NCI-H1694 (cell line): ENCODE results near the gene KRT1.
"Not testable (repeated sequence)": the region's sequence is repeated elsewhere in the genome, so short reads cannot be mapped to it uniquely, and the experiment has no call there.

Experiments
- DNase-seq: peaks from one replicate; lab custom pipeline; 2025; lab: John Stamatoyannopoulos, UW

KRT1 gene

DNA sequence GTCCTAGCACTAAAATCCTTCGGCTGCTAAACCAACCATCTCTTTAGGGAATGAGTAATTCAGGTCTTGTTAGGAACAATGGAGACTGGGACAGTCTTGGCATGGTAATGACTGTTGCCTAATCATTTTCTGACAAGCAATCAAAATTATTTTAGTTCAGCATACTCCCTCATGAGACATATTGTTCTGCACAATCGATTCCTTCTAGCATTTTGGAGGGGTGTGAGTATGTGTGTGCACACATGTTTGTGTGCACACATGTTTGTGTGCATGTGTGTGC is 2.1 kb upstream of the KRT1 start:
- DNase-seq = no peak

DNA sequence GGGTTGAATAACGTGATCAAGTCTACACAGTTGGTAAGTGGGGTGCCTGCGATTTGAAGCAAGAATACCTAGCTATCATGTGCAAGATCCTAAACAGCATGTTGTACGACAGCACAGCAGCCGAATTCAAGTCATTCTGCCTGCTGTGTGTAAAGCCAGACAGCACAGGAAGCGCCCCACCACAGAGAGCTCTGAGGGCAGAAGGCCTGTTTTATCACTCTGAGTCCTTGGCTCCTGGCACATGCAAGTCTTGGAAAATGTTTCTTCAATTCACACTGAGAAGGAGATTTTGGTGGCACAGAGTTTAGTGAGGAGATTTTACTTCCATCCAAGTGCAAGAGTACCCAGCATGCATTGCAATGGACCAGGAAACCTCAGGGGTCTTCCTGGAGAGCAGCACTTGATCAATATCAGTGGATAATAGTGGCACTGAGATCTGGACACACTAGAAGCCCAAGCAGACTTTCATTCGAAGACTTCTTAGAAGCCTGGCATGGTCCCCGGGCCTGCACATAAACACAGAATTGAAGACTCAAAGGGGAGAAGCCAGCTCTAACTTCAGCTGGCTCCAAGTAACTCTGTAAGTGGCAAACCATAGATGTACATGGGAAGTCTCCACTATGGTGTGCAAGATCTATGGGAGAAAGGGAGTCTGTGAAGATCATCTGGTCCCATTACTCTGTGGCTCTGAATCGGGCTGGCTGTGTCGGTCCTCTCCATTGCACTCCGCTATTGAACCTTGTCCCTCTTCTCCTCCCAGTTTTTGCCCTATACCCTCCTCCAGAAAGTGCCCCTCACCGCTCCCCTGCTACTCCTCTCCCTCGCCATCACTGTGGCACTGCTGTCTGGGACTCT is 1.5 kb upstream of the KRT1 start:
- DNase-seq = no peak

DNA sequence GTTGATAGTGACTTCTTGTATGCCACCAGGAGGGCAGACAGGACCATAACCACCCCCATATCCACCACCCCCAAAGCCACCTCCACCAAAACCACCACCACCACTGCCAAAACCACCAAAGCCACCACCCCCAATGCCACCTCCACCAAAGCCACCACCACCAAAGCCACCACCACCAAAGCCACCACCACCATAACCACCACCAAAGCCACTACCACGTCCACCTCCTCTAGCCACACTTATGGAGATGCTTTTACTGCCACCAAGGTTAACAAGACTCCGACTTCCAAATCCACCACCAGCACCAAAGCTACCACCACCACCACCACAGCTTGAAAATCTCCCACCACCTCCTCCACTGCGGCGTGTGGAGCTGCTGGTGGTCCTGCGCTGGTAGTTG is 332 bp downstream of the KRT1 start:
- no peak for DNase-seq

DNA sequence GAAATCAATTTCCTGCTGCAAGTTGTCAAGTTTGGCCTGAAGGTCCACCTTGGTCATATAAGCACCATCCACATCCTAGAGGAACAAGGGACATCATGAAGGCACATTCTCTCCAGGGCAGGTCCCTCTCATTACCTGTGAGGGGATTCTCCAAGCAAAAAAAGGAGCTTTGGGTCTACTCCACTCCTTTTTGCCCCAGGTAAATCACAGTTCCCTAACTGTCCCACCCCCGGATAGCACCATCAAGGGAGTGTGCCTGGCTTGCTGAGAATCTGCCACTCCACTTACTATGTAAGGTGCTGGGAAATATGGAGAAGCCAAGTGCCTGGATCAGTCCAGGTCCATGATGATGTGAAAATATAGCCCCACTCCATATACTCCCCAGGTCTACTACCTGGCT is 2.5 kb downstream of the KRT1 start:
- DNase-seq = no peak

DNA sequence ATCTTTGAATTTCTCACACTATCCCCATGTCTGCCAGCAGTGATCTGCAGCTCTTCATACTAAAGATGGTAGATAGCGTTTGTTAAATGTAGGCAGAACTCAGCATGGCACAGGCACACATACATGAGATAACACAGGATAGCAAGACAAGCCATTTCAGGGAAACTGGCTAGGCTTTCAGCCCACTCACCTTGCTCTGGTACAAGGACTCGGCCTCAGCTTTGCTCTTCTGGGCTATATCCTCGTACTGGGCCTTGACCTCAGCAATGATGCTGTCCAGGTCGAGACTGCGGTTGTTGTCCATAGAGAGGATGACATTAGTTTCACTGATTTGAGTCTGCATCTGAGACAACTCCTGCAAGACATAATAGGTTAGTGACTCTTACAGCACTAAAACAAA is 3.1 kb downstream of the KRT1 start:
- DNase-seq = no peak

DNA sequence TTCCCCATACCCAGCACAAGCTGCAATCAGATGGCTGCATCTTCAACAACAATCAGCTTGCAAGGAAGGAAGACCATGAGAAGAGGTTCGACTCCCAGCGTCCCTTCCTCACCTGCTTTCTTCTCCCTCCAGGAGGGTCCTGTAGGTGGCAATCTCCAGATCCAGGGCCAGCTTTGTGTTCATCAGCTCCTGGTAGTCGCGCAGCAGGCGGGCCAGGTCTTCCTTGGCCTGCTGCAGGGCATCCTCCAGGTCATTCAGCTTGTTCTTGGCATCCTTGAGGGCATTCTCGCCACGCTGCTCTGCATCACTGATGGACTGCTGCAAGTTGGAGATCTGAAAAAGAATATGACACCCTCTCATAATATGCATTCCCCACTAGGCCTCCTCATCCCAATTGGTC is 4.0 kb downstream of the KRT1 start:
- no peak for DNase-seq

DNA sequence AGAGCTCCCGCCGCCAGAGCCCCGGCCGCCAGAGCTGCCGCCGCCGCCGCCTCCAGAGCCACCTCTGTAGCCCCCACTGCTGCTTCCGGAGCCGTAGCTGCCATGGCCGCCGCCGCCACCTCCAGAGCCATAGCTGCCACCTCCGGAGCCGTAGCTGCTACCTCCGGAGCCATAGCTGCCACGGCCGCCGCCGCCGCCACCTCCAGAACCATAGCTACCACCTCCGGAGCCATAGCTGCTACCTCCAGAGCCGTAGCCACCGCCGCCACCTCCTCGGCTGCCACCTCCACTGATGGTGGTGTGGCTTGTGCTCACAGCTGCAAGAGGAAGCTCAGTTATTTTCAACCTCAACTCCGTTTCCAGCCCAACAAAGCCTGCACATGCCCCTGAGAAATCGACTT is 4.9 kb downstream of the KRT1 start:
- no peak for DNase-seq

DNA sequence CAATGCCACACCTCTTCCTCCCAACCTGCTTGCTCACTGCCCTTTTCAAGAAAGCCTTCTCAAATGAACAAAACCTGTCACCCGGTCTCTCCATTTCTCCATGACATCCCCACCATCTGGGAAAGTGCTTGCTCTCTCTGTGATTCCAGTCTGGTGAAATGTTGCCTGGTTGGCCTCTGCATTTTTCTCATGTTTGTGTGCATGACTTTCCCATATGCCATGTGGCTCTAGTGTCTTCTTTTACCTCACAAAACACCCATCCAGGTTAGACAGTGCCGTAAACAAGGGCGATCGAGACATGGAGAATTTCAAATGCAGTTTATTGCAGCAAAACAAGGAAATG is 5.8 kb downstream of the KRT1 start:
- DNase-seq = no peak

DNA sequence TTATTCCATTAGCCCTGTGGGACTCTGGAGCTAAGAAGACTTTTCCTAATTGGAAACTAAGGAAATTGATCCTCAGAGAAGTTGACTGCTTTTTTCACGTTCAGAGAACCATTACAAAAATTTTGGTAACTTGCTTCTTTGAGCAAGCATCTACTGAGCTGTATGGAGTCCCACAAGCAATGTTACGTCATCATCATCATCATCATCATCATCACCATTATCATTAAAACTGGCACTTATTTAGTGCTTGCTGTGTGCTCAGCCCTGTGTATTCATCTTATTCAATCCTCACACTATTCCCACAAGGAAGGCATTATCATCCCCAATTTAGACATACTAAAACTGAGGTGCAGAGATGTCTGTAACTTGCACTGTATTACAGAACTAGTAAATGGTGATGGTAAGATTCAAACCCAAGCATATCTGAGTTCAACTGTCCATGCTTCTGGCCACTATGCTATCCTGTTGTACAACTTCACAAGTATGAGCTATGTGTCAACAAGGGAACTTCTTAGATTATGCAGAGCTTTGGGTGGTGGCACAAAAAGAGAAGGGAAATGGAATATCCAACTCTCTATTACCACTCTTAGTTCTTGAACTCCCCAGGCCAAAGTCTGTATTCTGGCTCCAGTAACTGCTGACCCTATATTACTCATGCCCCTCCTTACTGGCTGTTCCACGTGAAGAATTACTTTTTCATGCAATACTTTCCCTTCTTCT is 6.3 kb downstream of the KRT1 start:
- DNase-seq = no peak

DNA sequence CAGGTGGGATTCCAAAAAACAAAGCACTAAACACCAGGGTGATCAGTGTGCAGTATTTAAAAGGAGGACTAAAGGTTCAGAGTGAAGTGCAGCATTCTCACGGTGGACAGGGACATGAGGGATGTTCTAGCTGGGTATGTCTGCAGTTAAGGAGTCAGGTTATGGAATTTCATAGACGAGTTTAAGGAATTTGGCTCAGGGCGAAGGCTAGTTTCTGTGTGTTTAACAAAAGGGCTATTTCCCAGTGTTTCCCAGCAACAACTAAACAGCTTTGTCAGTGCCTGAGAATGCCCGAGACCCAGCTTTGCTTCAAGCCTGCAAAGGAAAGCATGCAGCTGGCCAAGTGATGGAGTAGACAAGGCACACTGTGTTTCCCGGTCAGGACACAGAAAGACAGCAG is 7.0 kb downstream of the KRT1 start:
- no peak for DNase-seq

DNA sequence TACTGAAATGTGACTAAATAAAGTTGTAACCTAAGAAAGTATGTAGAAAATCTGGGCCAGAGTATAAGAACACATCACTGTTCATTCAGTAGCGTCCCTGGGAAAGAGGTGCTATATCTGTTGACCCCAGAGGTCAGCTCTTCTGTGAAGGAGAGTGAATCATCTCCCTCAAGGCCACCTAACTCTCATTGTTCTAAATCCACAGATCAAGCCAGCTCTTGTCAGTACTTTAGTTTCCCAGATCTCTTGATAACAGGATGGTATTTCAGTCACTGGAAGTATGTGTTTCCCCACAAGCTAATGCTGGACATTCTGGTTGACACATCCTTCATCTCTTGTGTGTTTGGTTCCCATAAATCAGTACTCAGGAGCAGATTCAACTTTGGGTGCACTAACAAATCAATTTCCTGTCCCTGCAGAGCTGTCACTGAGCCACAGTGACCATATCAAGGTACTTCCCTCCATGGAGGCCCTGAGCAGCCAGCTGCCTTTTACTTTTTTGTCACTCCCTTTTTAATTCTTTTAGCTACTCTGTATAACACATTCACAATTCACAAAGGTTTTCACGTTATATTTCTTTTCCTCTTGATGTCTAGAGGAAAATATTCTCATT is 7.8 kb downstream of the KRT1 start:
- no peak for DNase-seq

DNA sequence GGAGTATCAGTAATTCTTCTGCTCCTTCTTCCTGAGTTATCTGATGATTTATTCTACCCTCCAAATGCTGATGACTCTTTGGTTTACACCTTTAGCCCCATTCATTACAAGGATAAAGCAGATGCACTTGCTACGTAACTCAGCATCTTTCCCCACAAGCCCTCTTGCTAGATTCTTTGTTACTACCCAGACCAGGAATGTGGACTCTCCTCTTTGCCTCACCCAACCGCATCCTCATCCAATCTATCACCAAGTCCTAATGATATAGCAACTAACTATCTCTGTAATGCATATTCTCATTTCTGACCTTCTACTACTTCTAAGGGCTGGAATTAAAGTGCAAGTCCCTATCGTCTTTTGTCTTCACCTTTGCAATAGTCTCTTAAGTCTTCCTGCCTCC is 9.2 kb downstream of the KRT1 start:
- DNase-seq = no peak

DNA sequence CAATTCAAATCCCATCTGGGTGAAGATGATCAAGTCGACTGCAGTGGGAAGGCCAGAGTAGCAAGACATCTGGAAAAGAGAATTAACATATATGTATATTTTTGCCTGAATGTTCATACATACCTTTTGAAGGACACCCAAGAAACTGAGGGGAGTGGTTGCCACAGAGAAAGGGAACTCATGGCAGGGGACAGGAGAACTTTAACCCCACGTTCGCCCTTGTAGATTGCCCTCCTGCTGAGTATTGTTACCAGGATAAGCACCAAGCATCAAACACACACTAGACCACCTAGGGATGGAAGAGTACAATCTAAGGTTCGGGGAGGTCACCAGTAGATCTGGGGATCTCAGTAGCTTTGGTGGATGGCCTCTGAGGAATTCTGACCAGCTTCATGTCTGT is 9.7 kb downstream of the KRT1 start:
- DNase-seq = no peak

DNA sequence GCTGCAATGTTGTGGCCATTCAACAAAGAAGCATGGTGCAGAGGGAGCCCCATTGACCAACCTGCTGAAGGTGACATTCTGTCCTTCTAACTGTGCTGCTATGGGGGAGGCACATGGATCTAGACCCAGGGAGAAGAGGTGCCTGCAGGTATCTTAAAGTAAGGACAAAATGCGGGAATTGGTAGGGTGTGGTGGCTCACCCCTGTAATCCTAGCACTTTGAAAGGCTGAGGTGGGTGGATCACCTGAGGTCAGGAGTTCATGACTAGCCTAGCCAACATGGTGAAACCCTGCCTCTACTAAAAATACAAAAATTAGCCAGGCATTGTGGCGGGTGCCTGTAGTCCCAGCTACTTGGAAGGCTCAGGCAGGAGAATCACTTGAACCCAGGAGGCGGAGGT is 10.3 kb downstream of the KRT1 start:
- DNase-seq = not testable (repeated sequence)

DNA sequence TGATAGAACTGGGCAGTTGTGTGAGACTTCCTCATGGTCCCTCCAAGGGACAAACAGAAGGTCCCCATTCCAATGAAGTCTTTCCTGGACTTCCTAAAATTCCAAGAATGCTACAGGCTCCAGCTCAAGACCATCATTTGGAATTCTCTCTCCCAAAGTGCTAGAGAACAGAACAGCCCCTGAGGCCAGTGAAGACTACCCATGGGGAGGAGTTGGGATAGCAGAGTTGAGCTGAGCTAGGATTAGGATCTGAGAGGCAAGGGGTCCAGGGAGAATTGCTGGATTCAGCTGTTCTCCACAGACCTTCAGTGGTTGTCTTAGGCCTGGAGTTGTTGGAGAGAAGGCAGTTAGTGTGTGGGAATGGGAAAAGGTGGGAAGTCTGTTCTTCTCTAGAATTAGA is 10.8 kb downstream of the KRT1 start:
- DNase-seq = no peak

DNA sequence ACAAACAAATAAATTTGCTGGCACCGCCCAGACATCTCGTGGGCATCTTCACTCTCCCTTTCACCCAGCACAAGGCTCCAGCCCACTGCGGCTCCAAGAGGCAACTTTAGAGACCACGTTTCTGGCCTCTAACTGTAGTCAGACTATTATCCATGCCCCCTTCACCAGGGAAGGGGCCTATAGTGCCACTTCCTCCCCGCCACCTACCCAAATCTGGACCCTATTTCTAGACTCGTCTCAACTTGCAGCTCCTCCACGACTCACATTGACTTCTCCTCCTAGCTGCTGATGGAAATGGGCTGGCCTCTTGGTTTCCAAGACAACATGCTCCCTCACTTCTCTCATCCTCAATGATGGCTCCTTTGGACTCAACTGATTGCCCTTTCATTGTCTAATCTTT is 12.3 kb downstream of the KRT1 start:
- no peak for DNase-seq

DNA sequence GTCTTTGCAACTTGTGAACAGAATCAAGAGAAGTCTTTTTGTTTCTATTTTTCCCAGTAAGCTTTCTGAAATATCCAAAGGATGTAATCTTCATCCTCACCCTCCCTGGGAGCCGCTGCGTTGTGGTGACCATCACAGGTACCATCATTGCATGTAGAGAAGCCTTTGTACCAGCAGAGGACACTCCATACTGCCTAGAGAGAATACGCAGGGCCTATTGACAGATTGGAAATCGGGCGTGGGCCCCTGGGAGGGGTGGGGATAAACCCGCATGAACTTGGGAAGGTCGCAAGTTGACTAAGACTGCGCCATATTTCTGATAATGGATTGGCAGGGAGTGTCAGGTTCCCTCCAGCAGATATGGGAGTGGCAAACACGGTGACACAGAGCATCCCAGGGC is 12.7 kb downstream of the KRT1 start:
- DNase-seq = no peak

DNA sequence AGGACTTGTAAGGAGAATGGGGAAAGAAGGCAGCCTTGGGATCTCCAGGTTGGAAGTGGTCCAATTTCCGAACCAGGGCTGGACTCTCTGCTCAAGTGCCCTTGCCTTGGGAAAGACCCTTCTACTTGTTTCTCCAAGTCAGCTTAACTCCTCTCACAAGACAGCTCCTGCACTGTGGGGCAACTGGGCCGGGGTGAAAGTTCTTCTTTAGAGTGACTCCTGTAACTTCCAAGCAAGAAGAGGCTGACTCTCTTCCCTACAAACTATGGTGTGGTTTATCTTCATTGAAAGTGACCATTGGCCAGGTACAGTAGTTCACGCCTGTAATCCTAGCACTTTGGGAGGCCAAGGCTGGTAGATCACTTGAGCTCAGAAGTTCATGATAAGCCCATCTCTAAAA is 13.7 kb downstream of the KRT1 start:
- no peak for DNase-seq

DNA sequence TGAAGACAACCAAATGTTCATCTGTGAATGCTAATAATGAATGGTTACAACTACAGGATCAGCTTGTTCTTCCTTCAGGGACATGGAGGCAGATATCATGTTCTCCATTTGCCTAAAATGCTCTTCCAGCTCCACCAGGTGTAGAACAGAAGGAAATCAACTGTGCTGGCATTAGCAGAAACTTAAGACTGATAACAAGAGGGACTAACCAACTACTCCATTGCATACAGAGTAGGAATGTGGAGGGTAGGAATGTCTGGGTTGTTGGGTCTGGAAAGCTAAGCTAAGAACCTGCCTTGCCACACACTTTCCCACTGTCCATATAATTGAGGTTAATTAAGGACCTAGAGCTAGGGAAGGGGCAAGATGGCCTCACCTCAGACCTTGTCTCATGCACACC is 16.8 kb downstream of the KRT1 start:
- DNase-seq = no peak

DNA sequence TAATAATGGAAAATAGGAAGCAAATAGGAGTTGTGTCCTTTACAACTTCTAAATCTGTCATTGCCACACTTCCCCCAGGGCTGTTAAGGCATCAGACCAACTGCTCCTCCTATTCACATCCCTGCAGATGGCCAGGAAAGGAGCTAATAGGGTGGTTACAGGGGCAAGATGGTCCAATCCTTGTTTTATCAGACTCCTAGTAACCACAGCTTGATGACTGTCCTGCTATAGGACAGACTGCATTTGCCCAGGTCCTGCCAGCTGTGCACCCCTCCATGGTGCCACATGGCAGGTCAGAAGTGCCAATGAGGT is 17.3 kb downstream of the KRT1 start:
- DNase-seq = no peak

DNA sequence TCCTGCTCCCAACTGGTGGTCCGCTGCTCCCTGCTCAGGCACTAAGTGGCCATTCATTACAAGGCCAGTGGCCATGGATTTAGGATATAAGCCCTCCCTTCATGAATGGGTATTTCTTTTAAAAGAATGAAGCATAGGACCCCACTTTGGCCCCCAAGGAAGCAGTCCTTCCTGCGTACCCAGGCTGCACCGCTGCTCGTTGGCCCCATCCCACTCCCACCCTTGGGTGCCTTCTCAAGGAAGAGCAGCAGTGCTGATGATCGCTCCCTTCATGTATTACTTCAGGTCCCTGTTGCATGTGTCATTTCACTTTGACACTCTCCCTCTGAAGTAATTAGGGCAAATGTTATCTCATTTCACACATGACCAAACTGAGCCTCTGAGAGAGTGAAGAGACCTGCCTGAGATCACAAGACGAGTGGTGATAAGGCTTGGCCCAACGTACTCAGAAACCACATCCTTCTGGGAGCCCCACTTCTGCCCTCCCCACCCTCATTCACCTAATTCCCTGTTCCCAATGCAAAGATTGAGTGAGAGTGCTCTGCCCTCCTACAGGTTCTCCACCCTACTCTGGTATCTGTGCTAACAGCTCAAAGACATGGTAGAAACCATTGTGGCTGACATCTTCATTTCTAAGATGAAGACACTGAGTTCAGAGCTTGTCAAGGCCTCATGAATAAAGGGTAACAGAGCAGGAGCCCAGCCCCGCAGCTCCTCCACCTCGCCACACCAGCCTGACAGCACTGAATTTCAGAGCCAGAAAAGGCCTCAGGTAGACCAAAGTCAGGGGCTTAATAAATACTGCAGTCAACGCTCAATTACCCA is 17.9 kb downstream of the KRT1 start:
- no peak for DNase-seq

DNA sequence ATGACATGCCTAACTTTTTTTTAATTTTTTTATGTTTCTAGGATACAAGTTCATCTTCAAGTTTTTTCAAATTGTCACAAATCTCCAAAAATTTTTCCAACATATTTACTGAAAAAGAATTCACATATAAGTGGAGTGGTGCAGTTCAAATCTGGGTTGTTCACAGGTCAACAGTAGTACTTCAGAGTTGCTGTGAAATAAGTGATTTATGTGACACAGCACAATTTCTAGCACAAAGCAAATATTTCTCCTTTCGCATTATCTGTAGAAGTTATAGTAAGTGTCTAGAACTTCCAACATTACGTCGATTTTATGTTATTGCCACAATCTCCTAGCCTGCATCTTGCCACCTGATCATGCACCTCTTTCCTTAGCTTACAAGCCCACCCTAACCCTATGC is 18.5 kb downstream of the KRT1 start:
- DNase-seq = no peak

DNA sequence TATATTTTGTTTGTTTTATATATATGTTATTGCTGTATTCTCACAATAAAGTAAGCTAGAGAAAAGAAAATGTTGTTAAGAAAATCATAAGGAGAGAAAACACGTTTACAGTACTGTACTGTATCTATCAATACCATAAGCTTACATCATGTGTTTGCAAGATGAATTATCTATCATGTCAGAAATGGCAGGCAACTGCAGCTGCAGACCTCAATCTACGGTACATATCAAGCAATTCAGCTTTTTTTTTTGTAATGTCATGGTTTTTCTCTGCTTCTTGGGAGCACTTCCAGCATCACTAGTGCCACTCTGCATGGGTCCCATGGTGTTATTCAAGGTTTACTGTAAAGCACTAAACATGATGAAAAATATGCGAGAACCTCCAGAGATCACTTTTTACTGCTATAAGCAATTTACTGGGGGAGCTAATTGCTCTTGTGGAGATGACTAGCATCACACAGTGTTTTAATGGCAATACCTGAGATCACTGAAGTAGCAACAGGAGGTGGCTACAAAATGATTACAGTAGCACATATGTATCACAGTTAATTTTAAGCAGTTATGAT is 19.2 kb downstream of the KRT1 start:
- DNase-seq = no peak
